Chondrocyte (in vitro differentiated cells): Measurements from ENCODE around the gene NAE1. TPM values are rescaled to one million over a fixed set of nuclear protein-coding genes. Genes with fewer than 3 reads are reported as not detected.
A peak's percentile ranks its signal among the peaks of the same experiment; 100 is the strongest.

ENCODE experiments used
- DNase-seq: peaks from one replicate; pipeline ENCODE4 v3.0.0; 2021; ENCODE audit warnings: mixed read lengths, low spot score
- H3K27ac Mint-ChIP-seq: one replicate; pipeline ENCODE4 v1.8.0; 2021; ENCODE audit warnings: mild to moderate bottlenecking, moderate library complexity, mixed read lengths; ENCODE audit not compliant: unreplicated experiment
- H3K27me3 Mint-ChIP-seq: 2 replicates; pipeline ENCODE4 v1.8.0; 2021; ENCODE audit warnings: low read depth, mixed read lengths
- H3K36me3 Mint-ChIP-seq: 2 replicates; pipeline ENCODE4 v1.8.0; 2021; ENCODE audit warnings: low read depth, mixed read lengths
- H3K4me1 Mint-ChIP-seq: 2 replicates; pipeline ENCODE4 v1.8.0; 2021; ENCODE audit warnings: low read depth, mild to moderate bottlenecking, mixed read lengths
- H3K4me3 Mint-ChIP-seq: one replicate; pipeline ENCODE4 v1.8.0; 2021; ENCODE audit warnings: mild to moderate bottlenecking, moderate library complexity, mixed read lengths; ENCODE audit not compliant: unreplicated experiment
- H3K9me3 Mint-ChIP-seq: 2 replicates; pipeline ENCODE4 v1.8.0; 2021; ENCODE audit warnings: low read depth, mixed read lengths
- CTCF ChIP-seq: fragments of 200-600 bp; sonication (generic); IDR thresholded peaks from 2 replicates; pipeline ENCODE4 v1.5.0; 2021; ENCODE audit warnings: antibody characterized with exemption, mild to moderate bottlenecking, moderate library complexity
- total RNA-seq: library from RNA; stranded (reverse); gene quantifications from 3 replicates; pipeline ENCODE4 v1.2.1, GENCODE V29; 2021

The NAE1 gene
- total RNA-seq, 1 donor from 2014 or later: 47.8 TPM

GRCh38 chr16:66856184-66856730, 25.5 kb upstream of the NAE1 start:
- H3K4me1 Mint-ChIP-seq: peaks cover 14% of the 10 kb centered on the region
- no peaks in the 10 kb centered on the region for H3K27me3 Mint-ChIP-seq
- no peak overlapping the region for H3K27ac Mint-ChIP-seq
- TF ChIP-seq CTCF: no peak
- no peaks in the 10 kb centered on the region for H3K9me3 Mint-ChIP-seq
- DNase-seq: no peak
- H3K36me3 Mint-ChIP-seq: no peaks in the 10 kb centered on the region
- H3K4me3 Mint-ChIP-seq: no peak overlapping the region

- TF ChIP-seq CTCF: no peak
- H3K27me3 Mint-ChIP-seq: peaks cover 3% of the 10 kb centered on the region
- H3K4me3 Mint-ChIP-seq: no peak overlapping the region
- no peak for DNase-seq
- no peaks in the 10 kb centered on the region for H3K36me3 Mint-ChIP-seq
- no peaks in the 10 kb centered on the region for H3K9me3 Mint-ChIP-seq
- no peaks in the 10 kb centered on the region for H3K4me1 Mint-ChIP-seq
- no peak overlapping the region for H3K27ac Mint-ChIP-seq
Observed at GRCh38 chr16:66853261-66854139, 22.7 kb upstream of the NAE1 start.

GRCh38 chr16:66851166-66851964, 20.6 kb upstream of the NAE1 start:
- TF ChIP-seq CTCF: no peak
- Mint-ChIP-seq H3K4me3 (no peak overlapping the region), H3K27me3 (peaks cover 4% of the 10 kb centered on the region), H3K9me3 (no peaks in the 10 kb centered on the region), H3K4me1 (no peaks in the 10 kb centered on the region), H3K36me3 (no peaks in the 10 kb centered on the region), H3K27ac (no peak overlapping the region)
- peak; percentile 53 for DNase-seq

GRCh38 chr16:66850115-66850815, 19.5 kb upstream of the NAE1 start:
- H3K27me3 Mint-ChIP-seq: peaks cover 15% of the 10 kb centered on the region
- no peaks in the 10 kb centered on the region for H3K9me3 Mint-ChIP-seq
- TF ChIP-seq CTCF: no peak
- peaks cover 10% of the 10 kb centered on the region for H3K4me1 Mint-ChIP-seq
- DNase-seq: peak; percentile 72
- no peak overlapping the region for H3K27ac Mint-ChIP-seq
- peaks cover 2% of the 10 kb centered on the region for H3K36me3 Mint-ChIP-seq
- no peak overlapping the region for H3K4me3 Mint-ChIP-seq

- Mint-ChIP-seq H3K27me3 (peaks cover 19% of the 10 kb centered on the region), H3K4me1 (peaks cover 14% of the 10 kb centered on the region)
Observed at GRCh38 chr16:66849549-66849948, 18.8 kb upstream of the NAE1 start.

More at GRCh38 chr16:66849549-66849948, 18.8 kb upstream of the NAE1 start:
- TF ChIP-seq CTCF: peak; percentile 29
- H3K36me3 Mint-ChIP-seq: peaks cover 3% of the 10 kb centered on the region
- no peak overlapping the region for H3K4me3 Mint-ChIP-seq
- peak; percentile 49 for DNase-seq
- H3K27ac Mint-ChIP-seq: no peak overlapping the region
- H3K9me3 Mint-ChIP-seq: no peaks in the 10 kb centered on the region
